Stimulated activated naive CD8-positive, alpha-beta T cell treated with anti-CD3 and anti-CD28 coated beads, Interleukin-15, Interleukin-2, amounts not matched to agents 100 U/mL and 50 U/mL, for 24 hours (primary cell): Measurements from ENCODE around the gene ABLIM3.
A peak's percentile ranks its signal among the peaks of the same experiment; 100 is the strongest.

Experiments
- ATAC-seq: fragments of 150-1000 bp; cut with Tn5 transposase; one replicate; pipeline ENCODE4 v1.10.0; 2021
- DNase-seq: peaks from one replicate; pipeline ENCODE4 v3.0.0; 2021

Gene ABLIM3

DNA sequence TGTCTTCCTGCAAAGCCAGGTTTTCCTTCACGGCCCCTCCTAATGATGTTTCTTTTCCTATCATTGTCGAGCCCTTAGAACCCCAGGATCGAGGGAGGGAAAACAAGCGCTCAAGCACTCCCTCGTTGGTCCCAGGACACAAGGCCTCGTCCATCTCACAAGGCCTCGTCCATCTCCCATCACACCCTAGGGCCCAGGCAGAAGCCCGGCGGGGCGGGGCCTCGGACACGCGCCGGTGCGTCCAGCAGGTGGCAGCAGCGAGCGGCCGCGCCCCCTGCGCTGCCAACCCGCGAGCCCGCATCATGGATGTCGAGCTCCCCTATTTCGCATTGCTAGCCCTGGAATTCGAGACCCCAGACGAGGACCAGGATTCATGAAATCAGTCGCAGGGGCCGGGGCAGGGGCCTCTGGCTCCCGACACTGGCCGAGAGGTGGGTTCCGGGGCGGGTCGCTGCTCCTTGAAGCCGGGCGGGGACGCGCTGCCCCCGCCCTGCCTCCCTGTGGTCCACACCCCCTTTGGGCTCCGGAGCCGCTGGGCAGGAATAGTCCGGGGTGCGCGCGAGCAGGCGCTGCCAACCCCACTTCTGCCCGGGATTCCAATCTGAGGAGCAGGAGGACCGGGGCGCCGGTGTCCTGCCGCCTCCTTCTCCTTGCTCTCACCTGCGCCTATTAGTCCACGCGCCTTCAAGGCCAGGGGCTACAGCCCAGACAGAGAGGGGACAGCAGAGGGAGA, at the start of gene ABLIM3:
ABLIM3 (plus strand) TSS at position 270 of the 733 bp plus-strand sequence. CDS start 603 bp downstream, outside the sequence.
- peak; percentile 80 for DNase-seq
- peak; percentile 95 for ATAC-seq

- DNase-seq, result no peak
- no peak for ATAC-seq
These were observed 47.7 kb upstream of the ABLIM3 start for GRCh38 chr5:149093625-149094024.

GRCh38 chr5:149094996-149095395, 46.3 kb upstream of the ABLIM3 start:
- DNase-seq, result no peak
- ATAC-seq, result no peak

DNA sequence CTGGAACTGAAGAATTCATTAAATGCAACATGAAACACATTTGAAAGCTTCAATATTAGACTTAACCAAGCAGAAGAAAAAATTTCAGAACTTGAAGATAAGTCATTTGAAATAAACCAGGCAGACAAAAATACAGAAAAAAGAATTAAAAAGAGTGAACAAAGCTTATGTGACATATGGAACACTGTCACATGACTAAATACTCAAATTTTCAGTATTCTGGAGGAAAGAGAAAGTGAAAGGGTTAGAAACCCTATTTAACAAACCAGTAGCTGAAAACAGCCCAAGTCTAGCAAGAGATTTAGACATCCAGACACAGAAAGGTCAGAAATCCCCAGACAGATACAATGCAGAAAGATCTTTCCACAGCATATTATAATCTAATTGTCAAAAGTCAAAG, 41.4 kb upstream of the ABLIM3 start:
- DNase-seq, result no peak
- ATAC-seq, result no peak

GRCh38 chr5:149100331-149100730, 41.0 kb upstream of the ABLIM3 start:
- no peak for ATAC-seq
- no peak for DNase-seq

DNA sequence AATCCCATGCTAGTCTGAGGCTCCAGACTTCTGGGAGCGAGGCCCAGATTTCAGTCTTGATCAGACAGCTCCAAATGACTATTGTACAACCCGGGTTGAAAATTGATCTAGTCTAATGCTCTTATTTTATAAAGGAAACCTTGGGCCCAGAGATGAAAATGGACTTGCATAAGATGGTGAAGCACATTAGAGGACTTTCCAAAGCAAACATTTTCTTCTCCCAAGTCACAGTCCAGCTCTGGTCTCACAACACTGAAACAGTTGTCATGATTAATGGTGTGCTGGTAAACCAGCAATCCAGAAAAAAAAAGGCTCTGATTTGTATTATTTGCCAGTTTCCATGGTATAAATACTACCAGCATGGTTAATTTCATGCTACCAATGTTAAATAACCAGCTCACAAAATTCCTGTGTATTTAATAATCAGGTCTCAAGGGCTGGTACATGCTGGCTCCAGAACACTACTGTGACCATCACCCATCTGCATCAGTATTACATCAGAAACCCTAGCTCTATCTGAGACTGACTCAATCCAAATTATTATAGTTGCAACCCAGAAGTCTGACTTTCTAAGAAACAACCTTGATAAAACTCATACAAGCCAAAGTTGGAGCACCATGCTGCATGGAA, 32.5 kb upstream of the ABLIM3 start:
- no peak for DNase-seq
- ATAC-seq, result no peak

DNA sequence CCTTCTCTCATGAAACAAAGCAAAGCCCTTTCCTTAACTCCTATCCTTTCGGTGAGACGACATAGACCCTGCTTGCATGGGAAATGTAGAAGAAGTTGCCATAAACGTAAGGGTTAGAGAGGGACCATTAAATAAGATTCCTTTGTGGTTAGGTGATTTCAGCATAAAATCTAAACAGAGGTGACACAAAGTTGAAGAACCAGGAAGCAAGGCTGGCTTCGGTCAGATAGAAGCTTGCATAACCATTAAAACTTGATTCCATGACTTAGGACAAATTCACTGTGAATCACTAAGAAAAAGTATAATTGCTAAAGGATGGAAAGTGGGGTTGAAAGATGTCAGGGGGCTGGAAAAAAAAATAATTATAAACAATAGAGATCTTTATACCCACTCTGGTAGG, 30.9 kb upstream of the ABLIM3 start:
- DNase-seq, result no peak
- ATAC-seq, result no peak

DNA sequence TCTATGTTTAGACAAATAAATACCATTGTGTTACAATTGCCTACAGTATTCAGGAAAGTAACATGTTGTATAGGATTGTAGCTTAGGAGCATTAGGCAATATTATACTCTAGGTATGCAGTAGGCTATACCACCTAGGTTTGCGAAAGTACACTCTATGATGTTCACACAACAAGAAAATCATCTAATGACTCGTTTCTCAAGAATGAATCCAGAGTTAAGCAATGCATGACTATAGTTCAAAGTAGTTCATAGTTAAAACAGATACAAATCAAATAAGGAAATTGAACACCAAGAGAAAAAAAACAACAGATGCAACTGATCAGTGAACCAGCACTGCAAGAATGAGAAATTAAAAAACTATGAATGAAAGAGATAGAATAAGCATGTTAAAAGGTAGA, 27.6 kb upstream of the ABLIM3 start:
- ATAC-seq (no peak), DNase-seq (no peak)

- DNase-seq, result peak; percentile 42
- ATAC-seq, result peak; percentile 76
These were observed 26.6 kb upstream of the ABLIM3 start for GRCh38 chr5:149114403-149115312.

DNA sequence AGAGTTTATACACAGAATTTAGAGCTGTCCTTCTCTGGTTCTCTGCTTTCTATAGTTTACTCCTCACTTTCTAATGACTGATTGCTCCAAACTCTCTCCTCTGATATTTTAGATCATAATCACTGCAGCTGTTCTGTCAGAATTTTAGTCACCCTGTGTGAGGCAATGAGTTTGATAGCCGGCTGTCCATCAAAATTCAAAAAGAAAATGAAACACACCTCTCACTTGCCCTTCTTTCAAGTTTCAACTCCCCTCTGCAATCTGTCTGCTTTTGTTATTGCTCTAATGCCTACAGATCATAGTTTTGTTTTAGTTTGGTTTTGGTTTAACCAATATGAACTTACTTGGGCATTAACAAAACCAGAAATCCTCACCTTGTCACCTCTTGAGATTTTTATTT, 23.3 kb upstream of the ABLIM3 start:
- ATAC-seq (peak; percentile 23), DNase-seq (no peak)

- DNase-seq (no peak), ATAC-seq (no peak)
These were observed 22.8 kb upstream of the ABLIM3 start for GRCh38 chr5:149118463-149118862.

DNA sequence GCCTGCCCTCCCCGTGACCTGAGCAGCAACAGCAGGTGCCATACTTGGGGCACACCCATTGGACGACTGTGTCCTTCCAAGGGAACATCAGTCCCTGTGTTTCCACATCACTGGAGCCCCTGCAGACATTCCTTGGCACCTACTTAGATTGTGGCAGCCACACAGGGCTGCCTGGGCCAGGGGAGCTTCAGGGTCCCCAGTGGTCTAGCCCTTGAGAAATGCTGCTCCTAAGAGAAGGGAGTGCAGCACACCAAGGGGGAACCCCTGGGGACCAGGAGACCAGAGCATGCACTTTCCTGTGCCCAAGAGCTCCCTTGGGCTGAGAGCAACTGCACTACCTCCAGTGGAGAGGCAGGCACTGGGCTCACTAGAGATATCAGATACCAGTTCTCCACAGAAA, 20.1 kb upstream of the ABLIM3 start:
- ATAC-seq (no peak), DNase-seq (no peak)

DNA sequence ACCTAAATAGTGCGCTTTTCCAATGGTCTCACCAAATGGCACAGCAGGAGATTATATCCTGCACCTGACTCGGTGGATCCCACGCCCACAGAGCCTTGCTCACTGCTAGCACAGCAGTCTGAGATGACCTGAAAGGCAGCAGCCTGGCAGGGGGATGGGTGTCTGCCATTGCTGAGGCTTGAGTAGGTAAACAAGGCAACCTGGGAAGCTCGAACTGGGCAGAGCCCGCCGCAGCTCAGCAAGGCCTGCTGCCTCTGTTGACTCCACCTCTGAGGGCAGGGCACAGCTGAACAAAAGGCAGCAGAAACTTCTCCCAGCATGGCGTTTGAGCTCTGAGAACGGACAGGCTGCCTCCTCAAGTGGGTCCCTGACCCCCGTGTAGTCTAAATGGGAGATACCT, 18.1 kb upstream of the ABLIM3 start:
- ATAC-seq (no peak), DNase-seq (no peak)

- no peak for DNase-seq
- ATAC-seq, result no peak
These were observed 15.9 kb upstream of the ABLIM3 start for GRCh38 chr5:149125386-149125891.

DNA sequence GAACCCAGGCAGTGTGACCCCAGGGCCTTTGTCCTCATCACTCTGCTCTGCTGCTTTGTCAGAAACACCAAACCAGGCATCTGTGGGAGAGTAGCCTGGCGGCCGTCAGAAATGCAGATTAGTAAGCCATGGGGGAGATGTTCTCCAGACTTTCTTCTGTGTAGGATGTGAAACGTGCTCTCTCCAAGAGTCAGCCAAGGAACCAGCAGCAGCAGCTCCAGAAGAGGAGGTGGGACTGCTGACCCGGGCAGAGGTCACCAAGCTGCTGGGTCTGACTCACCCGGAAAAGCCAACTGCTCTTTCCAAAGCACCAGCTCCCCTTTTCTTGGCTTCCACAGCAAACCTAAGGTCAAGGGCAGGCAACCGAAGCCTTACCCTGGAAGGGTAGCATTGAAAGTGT, 14.4 kb upstream of the ABLIM3 start:
- ATAC-seq, result no peak
- no peak for DNase-seq

DNA sequence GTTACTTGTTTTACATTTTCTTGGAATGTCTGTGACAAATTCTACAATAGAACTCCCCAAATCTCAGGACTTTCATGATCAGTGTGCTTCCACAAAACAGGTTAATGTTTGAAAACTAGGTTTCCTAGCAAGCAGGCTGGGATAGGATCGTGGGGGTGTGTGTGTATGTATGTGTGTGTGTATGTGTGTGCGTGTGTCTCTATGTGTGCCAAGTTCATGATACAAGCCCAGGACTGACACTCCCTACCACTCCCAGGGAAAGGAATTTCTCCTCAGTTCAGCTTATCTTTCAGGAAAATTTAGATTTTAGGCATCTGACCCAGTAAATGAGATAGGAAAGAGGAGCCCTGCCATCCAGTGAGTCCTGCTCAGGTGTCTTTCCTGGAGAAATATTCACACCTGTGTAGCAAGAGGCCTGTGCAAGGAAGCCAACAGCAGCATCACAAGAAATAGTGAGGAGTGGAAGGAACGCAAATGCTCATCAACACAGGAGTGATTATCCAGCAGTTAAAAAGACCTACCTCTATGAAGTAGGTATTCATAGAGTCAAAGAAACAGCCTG, 13.8 kb upstream of the ABLIM3 start:
- DNase-seq (no peak), ATAC-seq (no peak)

DNA sequence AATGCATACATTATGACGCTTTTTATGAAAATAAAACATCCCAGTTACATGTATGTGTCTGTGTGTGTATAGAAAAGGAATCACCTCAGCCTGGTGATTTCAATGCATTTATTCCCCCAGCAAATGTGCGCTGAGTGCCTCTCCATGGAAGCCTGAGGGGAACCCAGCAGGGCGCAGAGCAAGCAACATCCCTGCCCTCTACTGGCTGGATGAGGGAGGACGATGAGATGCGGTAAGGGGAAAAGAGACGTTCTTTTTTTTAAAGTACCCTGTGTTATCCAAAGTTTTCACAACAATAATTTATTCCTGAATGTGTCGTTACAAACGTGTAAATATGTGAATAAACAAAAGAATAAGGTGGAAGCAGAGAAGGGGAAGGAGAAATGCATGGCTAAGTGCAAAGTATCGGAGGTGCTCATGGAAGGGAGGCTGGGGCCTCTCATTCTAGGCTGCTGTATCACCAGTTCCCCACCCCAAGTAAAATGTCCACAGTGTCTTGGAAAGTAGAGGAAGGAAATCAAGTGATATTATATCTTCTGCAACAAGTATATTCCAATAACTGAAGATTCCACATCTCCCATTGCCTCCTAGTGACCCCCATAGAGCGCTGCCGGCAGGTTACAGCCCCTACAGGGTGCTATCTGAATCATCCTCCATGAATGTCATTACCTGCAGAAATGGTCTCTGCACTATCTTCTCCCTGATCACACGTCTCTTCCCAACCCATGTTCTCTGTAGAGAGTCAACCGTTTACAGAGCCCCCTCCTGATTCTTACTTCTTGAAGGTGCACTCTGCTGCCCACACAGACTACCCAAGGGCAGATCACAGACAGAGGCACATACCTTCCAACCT, 13.0 kb upstream of the ABLIM3 start:
- DNase-seq (peak; percentile 22), ATAC-seq (no peak)

GRCh38 chr5:149129181-149129580, 12.1 kb upstream of the ABLIM3 start:
- ATAC-seq (no peak), DNase-seq (no peak)

DNA sequence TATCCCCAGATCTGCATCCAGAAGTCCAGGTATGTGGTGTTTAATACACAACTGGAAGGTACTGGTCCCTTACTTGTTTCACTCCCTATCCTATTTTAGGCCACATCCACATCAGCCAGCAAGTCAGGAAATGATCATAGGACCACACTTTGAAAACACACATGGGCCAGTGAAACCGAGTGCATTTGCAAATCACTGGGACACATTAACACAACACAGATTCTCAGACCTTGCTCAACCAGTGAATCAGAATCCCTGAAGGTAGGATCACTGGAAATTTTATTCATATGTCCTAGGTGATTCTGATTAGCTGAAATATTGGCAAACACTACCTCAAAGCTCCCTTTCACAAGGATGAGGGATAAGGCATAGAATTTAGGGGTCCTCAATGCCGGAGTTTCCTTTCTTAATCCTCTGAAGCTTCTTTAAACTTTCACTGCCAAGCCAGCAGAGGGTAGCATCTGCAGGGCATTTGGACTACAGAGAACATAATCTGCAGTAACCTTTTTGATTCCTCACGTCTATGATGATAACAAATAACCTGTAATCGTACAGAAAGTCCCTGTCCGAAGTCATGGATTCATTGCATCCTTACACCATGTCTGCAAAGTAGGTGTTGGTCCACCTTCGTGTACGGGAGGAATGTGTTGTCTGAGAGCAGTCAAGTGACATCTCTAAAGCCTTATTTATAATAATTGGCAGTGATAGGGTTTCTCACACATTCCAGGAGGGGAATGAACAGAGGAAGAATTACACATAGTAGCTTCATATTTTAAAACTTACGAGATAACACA, 11.0 kb upstream of the ABLIM3 start:
- no peak for DNase-seq
- no peak for ATAC-seq

- DNase-seq, result no peak
- ATAC-seq, result no peak
These were observed 8.8 kb upstream of the ABLIM3 start for GRCh38 chr5:149132474-149132873.
